ENCODE data around the gene TRAF3.

Gene TRAF3

DNA sequence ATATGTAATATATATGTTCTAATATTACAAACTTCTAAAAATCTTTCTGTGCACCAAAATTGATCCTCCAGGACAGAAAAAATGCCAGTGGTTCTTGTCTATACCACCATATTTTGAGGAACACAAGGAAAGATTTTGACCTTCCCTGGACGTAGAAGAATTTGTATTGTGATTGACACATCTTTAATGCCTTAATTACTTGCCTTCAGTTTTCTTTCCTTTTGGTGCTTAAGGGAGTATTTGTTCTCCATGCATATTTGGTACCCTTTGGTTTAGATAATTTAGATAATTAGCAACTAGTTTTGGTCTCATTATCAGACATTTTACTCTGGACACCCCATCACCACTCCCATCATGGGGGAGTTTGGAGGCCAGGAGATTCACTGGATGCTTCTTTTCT, 27.6 kb downstream of the TRAF3 start:
- TF ChIP-seq, protein P1, sequence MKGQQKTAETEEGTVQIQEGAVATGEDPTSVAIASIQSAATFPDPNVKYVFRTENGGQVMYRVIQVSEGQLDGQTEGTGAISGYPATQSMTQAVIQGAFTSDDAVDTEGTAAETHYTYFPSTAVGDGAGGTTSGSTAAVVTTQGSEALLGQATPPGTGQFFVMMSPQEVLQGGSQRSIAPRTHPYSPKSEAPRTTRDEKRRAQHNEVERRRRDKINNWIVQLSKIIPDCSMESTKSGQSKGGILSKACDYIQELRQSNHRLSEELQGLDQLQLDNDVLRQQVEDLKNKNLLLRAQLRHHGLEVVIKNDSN (IDR thresholded peaks at IDR 0.05) = no peak
- TF ChIP-seq FOXM1 (IDR thresholded peaks at IDR 0.05; ENCODE audit: borderline replicate concordance, low read depth) (no peak), ZBTB7A (IDR thresholded peaks at IDR 0.05; ENCODE audit: low read depth) (no peak), RAD21 (IDR thresholded peaks at IDR 0.05; ENCODE audit: low read depth) (no peak), TEAD4 (IDR thresholded peaks at IDR 0.05) (no peak), EP300 (IDR thresholded peaks at IDR 0.05; ENCODE audit: borderline replicate concordance) (no peak), TCF12 (IDR thresholded peaks at IDR 0.05; ENCODE audit: low read depth) (no peak), TAF1 (IDR thresholded peaks at IDR 0.05; ENCODE audit: low read depth) (no peak)
- TF ChIP-seq, protein P2, sequence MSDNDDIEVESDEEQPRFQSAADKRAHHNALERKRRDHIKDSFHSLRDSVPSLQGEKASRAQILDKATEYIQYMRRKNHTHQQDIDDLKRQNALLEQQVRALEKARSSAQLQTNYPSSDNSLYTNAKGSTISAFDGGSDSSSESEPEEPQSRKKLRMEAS (IDR thresholded peaks at IDR 0.05) = no peak
- TF ChIP-seq, protein P3, sequence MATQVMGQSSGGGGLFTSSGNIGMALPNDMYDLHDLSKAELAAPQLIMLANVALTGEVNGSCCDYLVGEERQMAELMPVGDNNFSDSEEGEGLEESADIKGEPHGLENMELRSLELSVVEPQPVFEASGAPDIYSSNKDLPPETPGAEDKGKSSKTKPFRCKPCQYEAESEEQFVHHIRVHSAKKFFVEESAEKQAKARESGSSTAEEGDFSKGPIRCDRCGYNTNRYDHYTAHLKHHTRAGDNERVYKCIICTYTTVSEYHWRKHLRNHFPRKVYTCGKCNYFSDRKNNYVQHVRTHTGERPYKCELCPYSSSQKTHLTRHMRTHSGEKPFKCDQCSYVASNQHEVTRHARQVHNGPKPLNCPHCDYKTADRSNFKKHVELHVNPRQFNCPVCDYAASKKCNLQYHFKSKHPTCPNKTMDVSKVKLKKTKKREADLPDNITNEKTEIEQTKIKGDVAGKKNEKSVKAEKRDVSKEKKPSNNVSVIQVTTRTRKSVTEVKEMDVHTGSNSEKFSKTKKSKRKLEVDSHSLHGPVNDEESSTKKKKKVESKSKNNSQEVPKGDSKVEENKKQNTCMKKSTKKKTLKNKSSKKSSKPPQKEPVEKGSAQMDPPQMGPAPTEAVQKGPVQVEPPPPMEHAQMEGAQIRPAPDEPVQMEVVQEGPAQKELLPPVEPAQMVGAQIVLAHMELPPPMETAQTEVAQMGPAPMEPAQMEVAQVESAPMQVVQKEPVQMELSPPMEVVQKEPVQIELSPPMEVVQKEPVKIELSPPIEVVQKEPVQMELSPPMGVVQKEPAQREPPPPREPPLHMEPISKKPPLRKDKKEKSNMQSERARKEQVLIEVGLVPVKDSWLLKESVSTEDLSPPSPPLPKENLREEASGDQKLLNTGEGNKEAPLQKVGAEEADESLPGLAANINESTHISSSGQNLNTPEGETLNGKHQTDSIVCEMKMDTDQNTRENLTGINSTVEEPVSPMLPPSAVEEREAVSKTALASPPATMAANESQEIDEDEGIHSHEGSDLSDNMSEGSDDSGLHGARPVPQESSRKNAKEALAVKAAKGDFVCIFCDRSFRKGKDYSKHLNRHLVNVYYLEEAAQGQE (IDR thresholded peaks at IDR 0.05; ENCODE audit: low read depth) = no peak

DNA sequence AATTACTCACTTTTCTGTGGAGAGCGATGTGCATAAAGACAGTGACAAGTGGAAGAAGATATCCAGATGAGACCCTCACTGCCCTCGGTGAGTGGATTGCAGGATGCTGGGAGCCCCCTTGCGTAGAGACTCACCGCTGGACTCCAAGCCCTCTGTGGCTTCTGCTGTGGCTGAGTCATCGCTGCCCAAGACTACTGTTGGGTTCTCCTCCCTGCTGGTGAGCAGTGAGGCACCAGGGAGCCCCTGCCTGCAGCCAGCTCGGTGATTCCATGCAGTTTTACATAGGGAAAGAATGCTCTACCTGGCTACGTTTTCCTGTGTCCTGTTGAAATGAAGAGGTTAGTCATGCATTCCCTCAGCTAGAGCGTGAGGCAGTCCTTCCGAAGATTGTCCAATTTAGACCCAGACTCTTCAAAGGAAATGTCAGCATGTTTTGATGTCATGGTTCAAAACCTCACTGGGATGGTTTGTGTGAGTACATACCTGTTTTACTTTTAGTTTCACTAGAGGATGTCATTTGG, 28.2 kb downstream of the TRAF3 start:
- TF ChIP-seq CREB1 (IDR thresholded peaks at IDR 0.05; ENCODE audit: low read depth) (no peak), FOXM1 (IDR thresholded peaks at IDR 0.05; ENCODE audit: borderline replicate concordance, low read depth) (no peak), YY1 (IDR thresholded peaks at IDR 0.05; ENCODE audit: low read depth) (no peak), TCF12 (IDR thresholded peaks at IDR 0.05; ENCODE audit: low read depth) (no peak), NFIC (IDR thresholded peaks at IDR 0.05) (no peak), EP300 (IDR thresholded peaks at IDR 0.05; ENCODE audit: borderline replicate concordance) (no peak), CEBPB (IDR thresholded peaks at IDR 0.05) (no peak)
- TF ChIP-seq, protein P2 (IDR thresholded peaks at IDR 0.05) = no peak
- TF ChIP-seq, protein P1 (IDR thresholded peaks at IDR 0.05) = no peak

DNA sequence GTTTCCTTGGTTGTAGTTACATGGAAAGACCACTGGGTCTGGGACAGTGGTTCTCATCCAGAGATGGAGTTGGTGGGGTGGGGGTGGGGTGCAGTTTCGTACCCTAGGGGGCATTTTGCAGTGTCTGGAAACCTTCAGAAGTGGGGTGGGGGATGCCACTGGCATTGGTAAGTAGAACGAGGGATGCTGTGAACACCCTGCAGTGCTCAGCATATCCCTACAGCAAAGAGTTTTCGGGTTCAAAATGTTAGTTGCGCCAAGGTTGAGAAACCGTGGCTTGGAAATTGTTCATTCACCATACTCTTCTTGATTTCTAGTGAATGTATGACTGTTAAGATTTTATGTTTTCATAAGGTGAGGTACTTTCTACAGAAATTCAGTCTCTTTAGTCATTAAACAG, 28.7 kb downstream of the TRAF3 start:
- no peak for TF ChIP-seq EGR1 (IDR thresholded peaks at IDR 0.05)
- no peak for TF ChIP-seq NFIC (IDR thresholded peaks at IDR 0.05)
- TF ChIP-seq ZBTB7A (IDR thresholded peaks at IDR 0.05; ENCODE audit: low read depth) = no peak
- no peak for TF ChIP-seq EP300 (IDR thresholded peaks at IDR 0.05; ENCODE audit: borderline replicate concordance)
- TF ChIP-seq FOXM1 (IDR thresholded peaks at IDR 0.05; ENCODE audit: borderline replicate concordance, low read depth) = no peak
- TF ChIP-seq, protein P1 (IDR thresholded peaks at IDR 0.05) = no peak
- no peak for TF ChIP-seq TCF12 (IDR thresholded peaks at IDR 0.05; ENCODE audit: low read depth)
- TF ChIP-seq, protein P2 (IDR thresholded peaks at IDR 0.05) = no peak
- no peak for TF ChIP-seq RAD21 (IDR thresholded peaks at IDR 0.05; ENCODE audit: low read depth)
- TF ChIP-seq, protein P3 (IDR thresholded peaks at IDR 0.05; ENCODE audit: low read depth) = no peak
- TF ChIP-seq YY1 (IDR thresholded peaks at IDR 0.05; ENCODE audit: low read depth) = no peak
- no peak for TF ChIP-seq CEBPB (IDR thresholded peaks at IDR 0.05)
- TF ChIP-seq CREB1 (IDR thresholded peaks at IDR 0.05; ENCODE audit: low read depth) = no peak
- TF ChIP-seq TAF1 (IDR thresholded peaks at IDR 0.05; ENCODE audit: low read depth) = no peak

DNA sequence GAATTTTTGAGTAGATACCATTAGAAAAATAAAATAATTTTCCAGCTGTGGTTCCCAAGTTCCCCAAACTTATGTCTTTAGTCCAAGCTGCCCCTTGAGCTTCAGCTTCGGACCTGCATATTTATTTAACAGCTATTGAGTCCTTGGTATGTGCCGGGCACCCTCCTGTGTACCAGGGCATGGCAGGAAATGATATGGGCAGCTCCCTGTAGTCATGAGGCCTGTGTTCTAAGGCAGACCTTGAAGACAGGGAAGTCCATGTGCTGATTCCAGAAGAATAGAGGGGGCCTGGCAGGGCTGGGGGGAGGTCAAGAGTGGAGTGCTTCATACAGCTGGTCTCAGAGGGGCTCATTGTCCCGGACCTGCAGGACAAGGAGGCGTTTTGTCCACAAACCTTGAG, 29.2 kb downstream of the TRAF3 start:
- TF ChIP-seq, protein P1 (IDR thresholded peaks at IDR 0.05) = no peak
- TF ChIP-seq TAF1 (IDR thresholded peaks at IDR 0.05; ENCODE audit: low read depth) (no peak), ZBTB7A (IDR thresholded peaks at IDR 0.05; ENCODE audit: low read depth) (no peak), FOXM1 (IDR thresholded peaks at IDR 0.05; ENCODE audit: borderline replicate concordance, low read depth) (no peak), YY1 (IDR thresholded peaks at IDR 0.05; ENCODE audit: low read depth) (no peak), NFIC (IDR thresholded peaks at IDR 0.05) (no peak), EGR1 (IDR thresholded peaks at IDR 0.05) (no peak), TEAD4 (IDR thresholded peaks at IDR 0.05) (no peak), CREB1 (IDR thresholded peaks at IDR 0.05; ENCODE audit: low read depth) (no peak), RAD21 (IDR thresholded peaks at IDR 0.05; ENCODE audit: low read depth) (no peak), TCF12 (IDR thresholded peaks at IDR 0.05; ENCODE audit: low read depth) (no peak), CEBPB (IDR thresholded peaks at IDR 0.05) (no peak), EP300 (IDR thresholded peaks at IDR 0.05; ENCODE audit: borderline replicate concordance) (no peak)
- TF ChIP-seq, protein P2 (IDR thresholded peaks at IDR 0.05) = no peak
- TF ChIP-seq, protein P3 (IDR thresholded peaks at IDR 0.05; ENCODE audit: low read depth) = no peak
